ENCODE results near the gene PTPRK. TPM values are rescaled to one million over a fixed set of nuclear protein-coding genes. Genes with fewer than 3 reads are reported as not detected.

The PTPRK gene
- total RNA-seq, 1 experiment from 2014 or later: 89.3 TPM

GRCh38 chr6:128057946-128058345 is 462.5 kb downstream of the PTPRK start:
- TF ChIP-seq EZH2 (IDR thresholded peaks at IDR 0.05; ENCODE audit: low read depth) (no peak), CTCF (conservative IDR thresholded peaks at IDR 0.05) (no peak)
- CTCF ChIA-PET: no interaction called here
- H3K27ac ChIP-seq: no peak overlapping the region

GRCh38 chr6:128057541-128057940 is 462.9 kb downstream of the PTPRK start:
- intact Hi-C loops (cut with micrococcal nuclease; ENCODE audit: unreplicated experiment): no loop called here
- Histone ChIP-seq H2AFZ (no peak overlapping the region), H3K4me2 (no peak overlapping the region), H3K4me3 (no peak overlapping the region), H3K79me2 (ENCODE audit: low read depth) (no peaks in the 10 kb centered on the region), H3K27ac (no peak overlapping the region), H3K27me3 (ENCODE audit: insufficient read depth, low read depth) (no peaks in the 10 kb centered on the region), H3F3A (ENCODE audit: insufficient read depth, low read depth) (no peaks in the 10 kb centered on the region), H3K36me3 (ENCODE audit: low read depth) (peaks cover 24% of the 10 kb centered on the region), H4K20me1 (ENCODE audit: insufficient read depth) (no peaks in the 10 kb centered on the region), H3K9me3 (ENCODE audit: insufficient read depth, low read depth) (no peaks in the 10 kb centered on the region), H3K4me1 (replicated peaks; ENCODE audit: insufficient read depth) (no peaks in the 10 kb centered on the region), H3K9me2 (ENCODE audit: insufficient read depth) (no peaks in the 10 kb centered on the region)
- ChIA-PET CTCF (no interaction called here), POLR2A (ENCODE audit: unreplicated experiment) (no interaction called here)
- no TSS peak for BruUV-seq (replicated peaks)
- no peak for DNase-seq
- TF ChIP-seq EZH2 (IDR thresholded peaks at IDR 0.05; ENCODE audit: low read depth) (no peak), CTCF (conservative IDR thresholded peaks at IDR 0.05) (no peak)

More at GRCh38 chr6:128057946-128058345, 462.5 kb downstream of the PTPRK start:
- Histone ChIP-seq H2AFZ (no peak overlapping the region), H3K9me3 (ENCODE audit: insufficient read depth, low read depth) (no peaks in the 10 kb centered on the region), H3K27me3 (ENCODE audit: insufficient read depth, low read depth) (no peaks in the 10 kb centered on the region), H3F3A (ENCODE audit: insufficient read depth, low read depth) (no peaks in the 10 kb centered on the region), H3K36me3 (ENCODE audit: low read depth) (peaks cover 24% of the 10 kb centered on the region), H3K4me2 (no peak overlapping the region), H3K9me2 (ENCODE audit: insufficient read depth) (no peaks in the 10 kb centered on the region), H3K4me1 (replicated peaks; ENCODE audit: insufficient read depth) (no peaks in the 10 kb centered on the region), H4K20me1 (ENCODE audit: insufficient read depth) (no peaks in the 10 kb centered on the region), H3K79me2 (ENCODE audit: low read depth) (no peaks in the 10 kb centered on the region), H3K4me3 (no peak overlapping the region)
- no TSS peak for BruUV-seq (replicated peaks)
- intact Hi-C loops (cut with micrococcal nuclease; ENCODE audit: unreplicated experiment): no loop called here
- POLR2A ChIA-PET (ENCODE audit: unreplicated experiment): no interaction called here
- DNase-seq: no peak

- intact Hi-C loops (cut with micrococcal nuclease; ENCODE audit: unreplicated experiment): no loop called here
- Histone ChIP-seq H4K20me1 (ENCODE audit: insufficient read depth) (no peaks in the 10 kb centered on the region), H3K27ac (no peak overlapping the region), H3K9me3 (ENCODE audit: insufficient read depth, low read depth) (no peaks in the 10 kb centered on the region), H3K4me3 (no peak overlapping the region), H2AFZ (no peak overlapping the region), H3K27me3 (ENCODE audit: insufficient read depth, low read depth) (no peaks in the 10 kb centered on the region), H3K9me2 (ENCODE audit: insufficient read depth) (no peaks in the 10 kb centered on the region), H3F3A (ENCODE audit: insufficient read depth, low read depth) (no peaks in the 10 kb centered on the region), H3K36me3 (ENCODE audit: low read depth) (0 out of 2 replicates have a peak, but pooled peaks cover 4% of the 10 kb centered on the region), H3K4me1 (replicated peaks; ENCODE audit: insufficient read depth) (no peaks in the 10 kb centered on the region), H3K79me2 (ENCODE audit: low read depth) (no peaks in the 10 kb centered on the region), H3K4me2 (no peak overlapping the region)
- no peak for DNase-seq
- no peak for TF ChIP-seq EZH2 (IDR thresholded peaks at IDR 0.05; ENCODE audit: low read depth)
- TF ChIP-seq CTCF (conservative IDR thresholded peaks at IDR 0.05): no peak
- BruUV-seq (replicated peaks): no TSS peak
- ChIA-PET CTCF (no interaction called here), POLR2A (ENCODE audit: unreplicated experiment) (no interaction called here)
Measured at GRCh38 chr6:128053109-128053508, 467.3 kb downstream of the PTPRK start.
